Natural killer cell (primary cell): ENCODE results near the gene ELAVL1. TPM values are rescaled to one million over a fixed set of nuclear protein-coding genes. Genes with fewer than 3 reads are reported as not detected.

Experiments
- ATAC-seq, 3 donors: fragments of 150-1000 bp in 2 of 3; fragments of 200-7000 bp in 1 of 3; cut with Tn5 transposase; 1 replicate in 1 of 3; 2 replicates in 2 of 3; pipeline ENCODE4 v1.10.0; 2021; ENCODE audit warnings: mild to moderate bottlenecking in 2 of 3, moderate library complexity in 2 of 3
- DNase-seq, 2 donors: peaks; one replicate each; pipeline versions ENCODE4 v3.0.0 to v3.0.0-alpha.2; 2013 to 2021; ENCODE audit warnings: mixed read lengths in 1 of 2
- H3K27ac ChIP-seq: one replicate; pipeline ENCODE4 v1.5.1; 2013; ENCODE audit warnings: mild to moderate bottlenecking, low read length
- H3K27me3 ChIP-seq: one replicate; pipeline ENCODE4 v1.6.1; 2013; ENCODE audit warnings: low read length; ENCODE audit not compliant: control insufficient read depth, insufficient read depth
- H3K36me3 ChIP-seq: one replicate; pipeline ENCODE4 v1.6.1; 2013; ENCODE audit warnings: low read length; ENCODE audit not compliant: control insufficient read depth, insufficient read depth
- H3K4me1 ChIP-seq: one replicate; pipeline ENCODE4 v1.6.1; 2013; ENCODE audit warnings: low read length; ENCODE audit not compliant: control insufficient read depth, insufficient read depth
- H3K4me3 ChIP-seq: one replicate; pipeline ENCODE4 v1.5.1; 2013; ENCODE audit warnings: low read length
- H3K9me3 ChIP-seq: one replicate; pipeline ENCODE4 v1.6.1; 2013; ENCODE audit warnings: low read length; ENCODE audit not compliant: control insufficient read depth, insufficient read depth
- H3K27ac Mint-ChIP-seq, 2 donors: one replicate each; pipeline ENCODE4 v1.8.0; 2022; ENCODE audit warnings: mild to moderate bottlenecking in 2 of 2, mixed read lengths in 2 of 2, moderate library complexity in 1 of 2
- H3K27me3 Mint-ChIP-seq, 2 donors: one replicate each; pipeline ENCODE4 v1.8.0; 2022; ENCODE audit warnings: low read depth in 2 of 2, mixed read lengths in 2 of 2
- H3K36me3 Mint-ChIP-seq: one replicate; pipeline ENCODE4 v1.8.0; 2022; ENCODE audit warnings: mixed read lengths
- H3K4me1 Mint-ChIP-seq, 2 donors: one replicate each; pipeline ENCODE4 v1.8.0; 2022; ENCODE audit warnings: mixed read lengths in 2 of 2
- H3K4me3 Mint-ChIP-seq: one replicate; pipeline ENCODE4 v1.8.0; 2022; ENCODE audit warnings: mild to moderate bottlenecking, moderate library complexity, mixed read lengths
- H3K9me3 Mint-ChIP-seq, 2 donors: one replicate each; pipeline ENCODE4 v1.8.0; 2022; ENCODE audit warnings: mixed read lengths in 2 of 2
- WGBS: methylation state at CpG from one replicate; pipeline ENCODE4 v1.1.7; 2013; ENCODE audit warnings: missing lambda C conversion rate; ENCODE audit not compliant: insufficient coverage; 5-methylcytosine and 5-hydroxymethylcytosine counted together
- intact Hi-C: fragments of 100-400 bp; cut with micrococcal nuclease; formaldehyde crosslinking; loops from one replicate; pipeline ENCODE4 v1.14.2; 2022
- total RNA-seq, 4 donors: library from RNA; stranded (reverse); fragments of 120-200 nt in 1 of 4; gene quantifications; one replicate each; pipeline versions ENCODE4 v1.2.3 to v1.2.4, GENCODE V29; 2013 to 2022
- TF ChIP-seq, protein P1 (sequence below): fragments of 200-600 bp; IDR thresholded peaks from one replicate; pipeline ENCODE4 v1.8.0; 2022; ENCODE audit warnings: antibody characterized with exemption

The ELAVL1 gene
- total RNA-seq, 3 donors from 2014 or later (not counting 1 experiment from before 2014, with no cell fraction given), result 36.9 to 43.9 (median 43.8) TPM

DNA sequence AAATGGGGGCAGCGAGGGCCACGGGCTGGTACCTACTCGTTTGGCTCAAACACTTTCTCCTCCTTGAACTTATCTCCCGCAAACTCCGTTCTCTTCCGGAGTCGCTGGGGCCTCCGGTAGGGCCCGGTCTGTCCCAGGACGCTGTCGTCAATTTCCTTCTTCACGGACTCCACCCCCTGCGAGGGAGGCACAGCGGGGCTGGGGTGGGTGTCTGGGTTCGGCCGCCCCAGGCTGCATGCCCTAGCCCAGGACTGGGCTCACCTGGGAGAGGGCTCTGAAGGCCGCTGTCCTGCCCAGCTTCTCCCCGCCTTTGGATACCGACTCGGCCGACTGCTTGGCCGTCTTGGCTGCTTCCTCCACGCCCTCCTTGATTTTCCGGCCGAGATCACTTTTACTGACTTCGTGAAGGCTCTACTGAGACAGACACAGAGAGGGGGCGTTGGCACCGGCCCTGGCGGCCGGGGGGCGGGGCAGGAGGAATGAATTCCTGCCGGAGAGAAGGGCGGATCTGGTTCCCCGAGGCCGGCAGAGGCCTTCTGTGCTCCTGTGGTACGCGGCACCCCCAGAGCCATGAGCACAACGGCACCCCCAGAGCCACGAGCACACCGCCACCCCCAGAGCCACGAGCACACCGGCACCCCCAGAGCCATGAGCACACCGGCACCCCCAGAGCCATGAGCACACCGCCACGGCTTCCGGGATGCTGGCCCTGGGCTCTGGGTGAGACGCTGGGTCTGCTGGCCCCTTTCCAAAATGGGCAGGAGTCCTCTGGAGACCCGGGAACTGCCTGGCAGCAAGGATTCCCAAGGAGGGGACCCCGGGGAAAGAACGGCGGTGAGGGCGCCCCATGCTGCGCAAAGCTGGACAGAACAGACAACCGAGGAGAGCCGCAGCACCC lies 71.4 kb downstream of the ELAVL1 start:
- Mint-ChIP-seq H3K36me3 (no peaks in the 10 kb centered on the region), H3K27ac (no peak overlapping the region), H3K4me1 (peaks cover 0 to 11% of the 10 kb centered on the region in 2 donors), H3K4me3 (no peak overlapping the region), H3K27me3 (no peaks in the 10 kb centered on the region), H3K9me3 (no peaks in the 10 kb centered on the region)
- H3K27me3 ChIP-seq, result no peaks in the 10 kb centered on the region
- H3K4me3 ChIP-seq, result no peak overlapping the region
- intact Hi-C loops, result no loop called here
- H3K4me1 ChIP-seq, result peaks cover 9% of the 10 kb centered on the region
- DNase-seq (no peak), ATAC-seq (no peak)
- no peak overlapping the region for H3K27ac ChIP-seq
- TF ChIP-seq, protein P1, sequence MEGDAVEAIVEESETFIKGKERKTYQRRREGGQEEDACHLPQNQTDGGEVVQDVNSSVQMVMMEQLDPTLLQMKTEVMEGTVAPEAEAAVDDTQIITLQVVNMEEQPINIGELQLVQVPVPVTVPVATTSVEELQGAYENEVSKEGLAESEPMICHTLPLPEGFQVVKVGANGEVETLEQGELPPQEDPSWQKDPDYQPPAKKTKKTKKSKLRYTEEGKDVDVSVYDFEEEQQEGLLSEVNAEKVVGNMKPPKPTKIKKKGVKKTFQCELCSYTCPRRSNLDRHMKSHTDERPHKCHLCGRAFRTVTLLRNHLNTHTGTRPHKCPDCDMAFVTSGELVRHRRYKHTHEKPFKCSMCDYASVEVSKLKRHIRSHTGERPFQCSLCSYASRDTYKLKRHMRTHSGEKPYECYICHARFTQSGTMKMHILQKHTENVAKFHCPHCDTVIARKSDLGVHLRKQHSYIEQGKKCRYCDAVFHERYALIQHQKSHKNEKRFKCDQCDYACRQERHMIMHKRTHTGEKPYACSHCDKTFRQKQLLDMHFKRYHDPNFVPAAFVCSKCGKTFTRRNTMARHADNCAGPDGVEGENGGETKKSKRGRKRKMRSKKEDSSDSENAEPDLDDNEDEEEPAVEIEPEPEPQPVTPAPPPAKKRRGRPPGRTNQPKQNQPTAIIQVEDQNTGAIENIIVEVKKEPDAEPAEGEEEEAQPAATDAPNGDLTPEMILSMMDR, result no peak
- 96% methylated on average over 55 of the region's 55 CpGs for WGBS
- H3K9me3 ChIP-seq, result no peaks in the 10 kb centered on the region
- H3K36me3 ChIP-seq, result peaks cover 64% of the 10 kb centered on the region

DNA sequence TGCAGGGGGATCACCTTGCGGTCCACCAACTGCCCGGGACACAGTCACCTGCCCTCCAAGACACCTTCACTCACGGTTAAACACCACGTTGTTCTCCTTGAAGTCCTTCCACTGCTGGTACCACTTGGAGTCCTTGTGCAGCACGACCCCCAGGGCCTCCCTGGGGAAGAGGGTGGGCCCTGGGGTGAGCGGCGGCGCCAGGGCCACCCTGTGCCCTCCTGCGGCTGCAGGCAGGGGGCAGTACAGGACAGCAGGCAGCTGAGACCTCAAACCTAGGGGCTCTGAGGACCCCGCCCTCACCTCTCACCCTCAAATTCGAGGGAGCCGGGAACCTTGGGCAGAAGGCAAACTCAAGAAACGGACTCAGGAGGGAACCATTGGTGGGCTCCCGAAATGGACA lies 72.0 kb downstream of the ELAVL1 start:
- no peaks in the 10 kb centered on the region for H3K27me3 Mint-ChIP-seq
- no peak overlapping the region for H3K27ac Mint-ChIP-seq
- no peak overlapping the region for H3K4me3 Mint-ChIP-seq
- WGBS, result 89% methylated on average over 14 of the region's 14 CpGs
- H3K4me3 ChIP-seq, result no peak overlapping the region
- peaks cover 9% of the 10 kb centered on the region for H3K4me1 ChIP-seq
- DNase-seq (peak in 1 of 2 donors; percentile 14), ATAC-seq (no peak)
- H3K27ac ChIP-seq, result no peak overlapping the region
- H3K9me3 ChIP-seq, result no peaks in the 10 kb centered on the region
- H3K36me3 ChIP-seq, result peaks cover 64% of the 10 kb centered on the region
- TF ChIP-seq, protein P1, result no peak
- intact Hi-C loops, result no loop called here
- peaks cover 0 to 8% of the 10 kb centered on the region in 2 donors for H3K4me1 Mint-ChIP-seq
- no peaks in the 10 kb centered on the region for H3K27me3 ChIP-seq
- no peaks in the 10 kb centered on the region for H3K9me3 Mint-ChIP-seq
- H3K36me3 Mint-ChIP-seq, result no peaks in the 10 kb centered on the region

DNA sequence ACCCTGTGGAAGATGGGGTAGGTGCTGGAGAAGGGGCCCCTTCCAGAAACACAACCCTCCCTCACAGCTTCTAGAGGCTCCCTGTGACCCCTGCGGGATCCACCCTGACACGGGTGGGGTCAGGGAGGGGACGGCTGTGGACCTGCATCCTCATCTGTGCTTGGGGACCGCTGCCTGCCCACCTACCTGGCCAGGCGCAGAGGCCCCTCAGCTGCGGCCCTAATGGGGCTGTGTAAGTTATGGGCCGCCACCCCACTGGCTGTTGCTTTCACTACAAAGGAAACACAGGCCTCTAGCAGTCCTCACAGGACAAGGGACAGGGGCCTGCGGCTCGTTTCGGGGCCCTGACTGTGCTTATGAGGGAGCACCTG lies 72.5 kb downstream of the ELAVL1 start:
- no peak overlapping the region for H3K27ac Mint-ChIP-seq
- DNase-seq, result no peak
- no peaks in the 10 kb centered on the region for H3K27me3 Mint-ChIP-seq
- Histone ChIP-seq H3K4me3 (no peak overlapping the region), H3K27ac (no peak overlapping the region), H3K9me3 (no peaks in the 10 kb centered on the region), H3K27me3 (no peaks in the 10 kb centered on the region), H3K36me3 (peaks cover 62% of the 10 kb centered on the region), H3K4me1 (peaks cover 9% of the 10 kb centered on the region)
- no peaks in the 10 kb centered on the region for H3K36me3 Mint-ChIP-seq
- no peak for ATAC-seq
- intact Hi-C loops, result no loop called here
- no peak overlapping the region for H3K4me3 Mint-ChIP-seq
- TF ChIP-seq, protein P1, result no peak
- peaks cover 0 to 8% of the 10 kb centered on the region in 2 donors for H3K4me1 Mint-ChIP-seq
- 93% methylated on average over 10 of the region's 10 CpGs for WGBS
- no peaks in the 10 kb centered on the region for H3K9me3 Mint-ChIP-seq
